Erythroblast (primary cell): ENCODE results near the gene TTC7B.

ENCODE experiments used
- GATA1 ChIP-seq: IDR thresholded peaks from 2 replicates; pipeline ENCODE4 v1.6.1; 2011; ENCODE audit warnings: low read depth, mild to moderate bottlenecking, control low read depth, low read length, moderate library complexity
- POLR2A ChIP-seq: IDR thresholded peaks from 2 replicates; pipeline ENCODE4 v1.6.1; 2011; ENCODE audit warnings: mild to moderate bottlenecking, low read length

DNA sequence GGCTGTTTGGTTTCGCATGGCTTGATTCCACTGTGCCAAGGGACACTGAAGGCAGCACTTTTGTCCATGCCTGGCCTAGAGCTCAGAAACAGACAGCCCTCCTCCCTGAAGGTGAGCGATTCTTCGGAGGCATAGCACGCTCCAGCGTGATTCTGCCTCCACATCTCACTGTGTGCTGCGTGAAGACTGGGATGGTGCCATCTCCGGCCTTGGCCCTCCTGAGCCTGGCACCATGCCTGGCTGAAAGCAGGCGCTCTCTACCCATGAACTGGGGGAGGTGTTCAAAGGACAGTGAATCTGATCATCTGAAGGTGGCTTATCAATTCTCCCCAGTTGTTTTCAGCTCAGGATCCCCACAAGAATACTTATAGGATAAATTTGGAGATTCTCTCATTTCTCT, 187.4 kb downstream of the TTC7B start:
- TF ChIP-seq POLR2A (no peak), GATA1 (no peak)
